HG03354 (cell line): ENCODE measurements around the gene PPARD.
"Not testable (repeated sequence)": the region's sequence is repeated elsewhere in the genome, so short reads cannot be mapped to it uniquely, and the experiment has no call there.

Experiments
- ATAC-seq: cut with Tn5 transposase; IDR thresholded peaks from one replicate; pipeline ENCODE4 v1.9.1; 2021; ENCODE audit warnings: mild to moderate bottlenecking; ENCODE audit not compliant: unreplicated experiment, poor library complexity, severe bottlenecking

Gene PPARD

DNA sequence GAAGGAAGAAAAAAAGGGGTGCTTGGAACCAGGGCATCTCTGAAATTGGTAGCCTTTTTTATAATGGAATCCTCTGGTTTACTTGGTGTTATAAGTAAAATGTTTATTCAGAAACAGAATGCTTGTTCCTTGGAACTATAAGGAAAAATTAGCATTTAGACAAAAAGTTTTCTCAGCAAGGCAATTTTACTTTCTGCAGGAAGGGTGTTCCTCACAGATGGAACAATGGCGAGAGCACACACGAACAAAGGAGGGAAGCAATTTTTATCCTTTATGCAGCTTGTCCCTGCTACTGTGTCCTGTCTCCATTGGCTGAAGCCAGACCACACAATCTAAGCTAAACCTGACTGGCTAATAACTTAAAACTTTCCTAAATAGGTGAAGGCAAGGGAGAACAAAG lies 87.1 kb downstream of the PPARD start:
- no peak for ATAC-seq

DNA sequence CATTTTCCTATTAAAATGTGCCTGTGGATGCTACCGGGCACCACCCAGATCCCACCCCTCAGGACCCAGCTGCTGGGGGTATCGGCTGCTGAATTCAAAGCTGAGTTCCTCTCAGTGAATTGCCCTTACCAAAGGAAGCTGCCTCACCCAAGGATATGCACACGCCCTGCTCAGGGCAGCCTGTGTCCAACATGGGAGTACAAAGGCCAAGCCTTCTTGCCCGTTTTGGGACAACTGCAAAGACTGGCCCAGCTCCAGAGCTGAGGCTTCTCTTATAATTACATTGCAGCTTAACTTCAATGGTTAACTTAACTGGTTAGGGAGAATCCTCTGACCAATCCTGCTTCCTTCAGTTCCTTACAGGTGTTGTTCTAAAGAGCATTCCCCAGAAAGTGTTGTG lies 89.9 kb downstream of the PPARD start:
- no peak for ATAC-seq

DNA sequence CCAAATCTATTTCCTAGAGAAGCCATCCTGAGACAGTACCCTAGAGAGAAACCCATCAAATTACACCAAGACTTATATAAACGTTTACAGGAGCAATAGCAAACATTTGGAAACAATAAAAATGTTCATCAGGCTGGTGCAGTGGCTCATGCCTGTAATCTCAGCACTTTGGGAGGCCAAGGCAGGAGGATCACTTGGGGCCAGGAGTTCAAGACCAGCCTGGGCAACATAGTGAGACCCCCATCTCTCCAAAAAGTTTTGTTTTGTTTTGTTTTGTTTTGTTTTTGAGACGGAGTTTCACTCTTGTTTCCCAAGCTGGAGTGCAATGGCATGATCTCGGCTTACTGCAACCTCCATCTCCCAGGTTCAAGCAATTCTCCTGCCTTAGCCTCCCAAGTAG lies 90.3 kb downstream of the PPARD start:
- not testable (repeated sequence) for ATAC-seq

DNA sequence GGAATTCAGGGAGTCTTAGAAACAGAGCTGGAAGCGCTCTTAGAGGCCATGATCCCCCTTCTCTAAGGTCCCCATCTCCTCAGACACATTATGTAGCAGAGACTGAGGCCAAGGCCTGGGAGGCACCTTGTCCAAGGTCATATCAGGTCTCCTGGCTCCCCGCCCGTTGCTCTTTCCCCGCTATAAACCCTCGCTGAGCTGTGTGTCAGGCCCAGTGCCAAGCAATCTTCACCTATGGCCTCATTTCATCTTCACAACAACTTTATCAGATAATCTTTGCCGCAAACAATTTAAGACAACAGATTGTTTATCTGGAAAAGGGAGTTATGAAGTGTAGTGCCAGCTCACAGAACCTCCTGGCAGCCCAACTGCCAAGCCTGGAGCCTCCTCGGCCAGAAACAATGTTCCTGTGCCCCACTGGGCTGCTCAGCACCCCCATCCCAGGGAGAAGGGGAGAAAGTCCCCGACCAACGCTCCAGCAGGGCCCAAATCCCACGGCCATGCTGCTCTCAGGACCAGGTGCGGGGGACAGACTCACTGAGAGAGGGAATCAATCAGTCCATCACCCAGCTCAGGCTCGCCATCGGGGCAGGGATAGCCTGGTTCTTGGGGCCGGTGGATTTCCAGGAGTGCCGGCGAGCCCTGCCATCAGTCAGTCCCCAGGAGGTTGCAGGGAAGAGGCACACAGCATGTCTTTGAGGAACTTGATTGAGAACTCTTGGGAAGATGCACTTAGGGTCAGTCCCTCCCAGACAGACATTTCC lies 92.9 kb downstream of the PPARD start:
- no peak for ATAC-seq

DNA sequence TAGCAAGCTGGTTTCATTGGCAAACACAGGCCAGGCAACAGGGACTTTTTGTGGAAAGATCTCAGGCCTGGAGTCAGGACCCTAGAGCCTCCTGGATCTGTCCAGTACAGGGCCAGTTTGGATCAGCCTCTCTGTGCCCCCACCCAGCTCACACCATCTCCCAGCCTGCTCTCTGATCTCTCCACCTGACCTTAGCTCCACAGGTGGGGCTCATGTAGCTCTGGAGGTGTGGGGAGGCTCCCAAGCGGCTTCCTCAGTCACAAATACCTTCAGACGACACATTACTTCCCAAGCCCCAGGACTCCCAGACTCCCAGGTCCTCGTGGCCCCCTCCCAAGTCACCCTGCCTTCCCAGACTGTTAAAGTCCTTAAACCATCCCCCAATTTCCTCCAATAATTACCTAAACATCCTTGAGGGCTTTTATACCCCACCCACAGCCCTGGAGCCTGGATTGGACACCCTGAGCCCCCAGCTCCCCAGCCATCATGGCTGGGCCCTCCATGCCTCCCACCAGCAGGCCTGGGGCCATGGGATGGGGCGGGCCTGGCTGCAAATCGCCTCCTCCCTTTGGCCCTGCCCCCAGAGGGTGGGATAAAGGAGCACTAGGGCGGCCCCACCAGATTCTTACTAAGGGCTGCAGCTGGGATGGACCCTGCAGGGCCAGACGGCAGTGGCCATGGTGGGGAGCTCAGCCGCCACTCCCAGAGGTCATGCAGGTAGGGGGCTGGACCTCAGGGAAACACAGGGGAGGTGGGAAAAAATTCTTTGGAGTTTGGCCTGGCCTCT lies 93.9 kb downstream of the PPARD start:
- no peak for ATAC-seq

DNA sequence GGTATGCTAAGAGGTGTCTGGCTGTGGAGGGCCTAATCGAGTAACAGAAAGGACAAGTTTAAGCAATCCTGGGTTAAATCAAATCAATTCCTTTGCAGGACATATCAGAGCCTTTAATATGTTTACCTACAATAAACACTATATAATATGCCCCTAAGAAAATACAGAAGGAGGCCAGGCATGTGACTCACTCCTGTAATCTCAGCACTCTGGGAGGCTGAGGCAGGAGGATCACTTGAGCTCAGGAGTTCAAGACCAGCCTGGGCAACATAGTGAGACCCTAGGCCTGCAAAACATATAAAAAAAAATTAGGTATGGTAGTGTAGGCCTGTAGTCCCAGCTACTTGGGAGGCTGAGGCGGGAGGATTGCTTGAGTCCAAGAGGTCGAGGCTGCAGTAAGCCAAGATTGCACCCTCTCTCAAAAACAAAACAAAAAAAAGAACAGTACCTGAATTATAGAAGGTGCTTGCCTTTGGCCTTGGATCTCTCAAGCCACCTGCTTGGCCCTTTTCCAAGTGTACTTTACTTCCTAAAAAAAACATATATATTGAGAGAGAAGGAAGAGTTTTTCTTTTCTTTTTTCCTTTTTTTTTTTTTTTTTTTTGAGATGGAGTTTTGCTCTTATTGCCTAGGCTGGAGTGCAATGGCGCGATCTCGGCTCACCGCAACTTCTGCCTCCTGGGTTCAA lies 96.2 kb downstream of the PPARD start:
- ATAC-seq = not testable (repeated sequence)

DNA sequence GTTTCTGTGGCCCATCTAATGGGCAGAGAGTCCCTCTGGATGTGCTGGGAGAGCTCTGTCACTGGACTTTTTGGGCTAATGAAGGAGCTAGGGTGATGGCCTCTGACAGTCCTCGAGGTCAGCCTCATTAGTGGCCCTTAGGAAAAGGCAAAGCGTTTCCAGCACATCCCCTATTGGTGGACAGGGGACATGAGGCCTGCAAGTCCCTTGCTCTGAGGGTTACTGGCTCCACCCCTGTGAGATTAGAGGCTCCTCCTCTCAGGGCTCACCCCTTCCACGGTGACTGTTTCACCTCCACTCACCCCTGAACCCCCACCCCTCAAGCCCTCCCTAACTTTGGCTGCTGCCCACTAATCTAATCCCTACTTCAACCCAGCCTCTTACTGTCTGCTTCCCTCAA lies 97.0 kb downstream of the PPARD start:
- ATAC-seq = no peak

DNA sequence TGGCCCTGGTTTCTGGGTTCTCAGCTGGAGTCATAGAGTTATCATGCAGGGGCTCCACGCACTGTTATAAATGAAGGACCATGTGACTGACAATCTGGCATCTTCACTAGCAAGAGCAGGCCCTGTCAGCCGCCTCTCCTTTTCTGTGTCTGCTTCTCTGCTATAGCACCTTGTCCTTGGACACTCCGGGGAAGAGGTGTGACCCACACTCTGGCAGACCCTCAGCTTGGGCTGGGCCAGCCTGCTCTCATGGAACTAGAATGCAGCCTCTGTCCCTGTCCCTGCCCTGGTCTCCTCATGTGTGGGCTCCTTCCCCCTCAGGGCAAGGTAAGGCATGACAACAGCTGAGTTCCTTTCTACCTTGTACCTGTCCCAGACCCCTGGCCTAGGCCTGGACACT lies 98.8 kb downstream of the PPARD start:
- no peak for ATAC-seq

DNA sequence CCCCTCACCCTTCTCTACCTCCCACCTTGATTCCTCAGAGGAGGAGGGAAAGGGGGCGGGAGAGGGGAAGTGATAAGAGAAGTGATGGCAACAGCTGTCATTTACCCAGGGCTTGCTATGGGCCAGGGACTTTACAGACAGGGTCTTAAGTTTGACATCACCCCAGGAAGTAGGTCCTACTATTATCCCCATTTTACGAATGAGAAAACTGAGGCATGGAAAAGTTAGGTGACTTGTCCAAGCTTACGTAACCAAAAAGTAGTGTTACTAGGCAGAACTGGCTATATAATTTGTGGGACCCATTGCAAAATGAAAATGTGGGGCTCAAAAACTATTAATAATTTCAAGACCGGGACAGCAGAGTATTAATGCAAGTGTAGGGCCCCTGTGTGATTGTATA lies 99.3 kb downstream of the PPARD start:
- no peak for ATAC-seq

DNA sequence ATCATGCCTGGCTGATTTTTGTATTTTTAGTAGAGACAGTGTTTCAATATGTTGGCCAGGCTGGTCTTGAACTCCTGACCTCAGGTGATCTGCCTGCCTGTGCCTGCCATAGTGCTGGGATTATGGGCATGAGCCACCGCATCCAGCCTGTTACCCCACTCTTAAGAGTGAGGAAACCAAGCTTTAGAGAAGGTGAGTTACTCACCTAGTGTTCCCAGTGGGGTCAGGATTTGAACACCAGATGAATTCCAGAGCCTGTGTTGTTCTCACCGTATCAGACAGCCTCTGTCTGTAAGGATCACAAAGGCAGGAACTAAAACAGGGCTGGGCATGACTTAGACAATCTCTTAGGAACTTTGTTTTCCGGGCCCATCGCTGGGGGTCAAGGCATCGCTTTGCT lies 100.3 kb downstream of the PPARD start:
- no peak for ATAC-seq

DNA sequence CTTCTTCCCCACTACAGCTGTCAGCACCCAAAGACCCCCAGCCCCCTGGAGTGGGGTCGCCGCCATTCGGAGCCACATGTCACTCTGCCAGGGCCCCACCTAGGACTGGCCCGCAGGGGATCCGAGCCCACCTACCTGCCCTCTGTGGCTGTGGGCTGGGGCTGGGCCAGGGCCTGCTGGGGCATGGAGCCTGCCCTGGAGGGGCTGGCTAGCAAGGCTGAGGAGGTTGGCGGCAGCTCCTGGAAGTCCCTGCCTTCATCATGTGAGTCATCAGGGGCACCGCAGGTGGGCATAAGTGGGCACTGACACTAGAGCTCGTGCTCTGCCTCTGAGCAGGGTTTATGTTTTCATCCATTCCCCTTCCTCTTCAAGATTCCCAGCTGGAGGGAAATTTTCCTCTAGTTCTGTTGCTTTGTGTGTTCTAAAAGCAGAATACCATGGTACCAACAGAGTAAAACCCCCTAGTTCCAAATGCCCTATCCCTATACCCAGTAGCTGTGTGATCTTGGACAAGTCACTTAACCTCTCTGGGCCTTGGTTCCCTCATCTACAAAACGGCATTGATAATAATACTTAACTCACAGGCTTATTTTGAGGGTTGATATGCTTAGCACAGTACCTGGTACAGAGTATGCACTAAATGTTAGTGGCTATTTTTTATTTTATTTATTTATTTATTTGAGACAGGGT lies 101.1 kb downstream of the PPARD start:
- no peak for ATAC-seq

DNA sequence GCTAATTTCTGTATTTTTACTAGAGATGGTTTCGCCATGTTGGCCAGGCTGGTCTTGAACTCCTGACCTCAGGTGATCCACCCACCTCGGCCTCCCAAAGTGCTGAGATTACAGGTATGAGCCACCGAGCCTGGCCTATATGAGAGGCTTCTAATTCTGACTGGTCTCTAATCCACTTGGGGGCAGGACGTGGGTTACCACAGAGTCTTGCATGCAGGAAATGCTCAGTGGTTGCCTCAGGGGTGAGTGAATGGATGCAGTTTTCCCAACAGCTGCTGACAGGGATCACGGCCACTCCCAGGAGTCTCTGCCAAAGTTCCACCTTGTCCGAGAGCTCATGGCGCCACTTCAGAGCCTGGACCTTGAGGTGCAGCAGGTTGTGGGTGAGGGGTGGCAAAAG lies 103.3 kb downstream of the PPARD start:
- ATAC-seq = no peak

DNA sequence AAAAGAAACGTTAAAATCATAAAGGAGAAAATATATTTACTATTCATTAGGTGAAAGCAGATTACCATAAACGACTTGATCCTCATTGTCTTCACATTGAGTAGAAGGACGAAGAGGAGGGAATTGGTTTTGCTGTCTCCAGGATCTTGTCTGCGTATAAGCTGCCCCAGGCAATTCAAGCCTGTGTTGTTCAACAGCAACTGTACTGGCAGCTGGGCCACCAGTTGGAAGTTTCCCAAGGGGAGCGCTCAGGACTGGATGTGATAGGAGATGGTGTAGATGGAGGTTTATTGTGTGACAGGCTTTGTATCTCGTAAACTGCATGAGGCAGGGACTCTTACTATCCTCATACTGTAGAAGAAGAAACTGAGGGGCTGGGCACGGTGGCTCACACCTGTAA lies 105.8 kb downstream of the PPARD start:
- no peak for ATAC-seq

DNA sequence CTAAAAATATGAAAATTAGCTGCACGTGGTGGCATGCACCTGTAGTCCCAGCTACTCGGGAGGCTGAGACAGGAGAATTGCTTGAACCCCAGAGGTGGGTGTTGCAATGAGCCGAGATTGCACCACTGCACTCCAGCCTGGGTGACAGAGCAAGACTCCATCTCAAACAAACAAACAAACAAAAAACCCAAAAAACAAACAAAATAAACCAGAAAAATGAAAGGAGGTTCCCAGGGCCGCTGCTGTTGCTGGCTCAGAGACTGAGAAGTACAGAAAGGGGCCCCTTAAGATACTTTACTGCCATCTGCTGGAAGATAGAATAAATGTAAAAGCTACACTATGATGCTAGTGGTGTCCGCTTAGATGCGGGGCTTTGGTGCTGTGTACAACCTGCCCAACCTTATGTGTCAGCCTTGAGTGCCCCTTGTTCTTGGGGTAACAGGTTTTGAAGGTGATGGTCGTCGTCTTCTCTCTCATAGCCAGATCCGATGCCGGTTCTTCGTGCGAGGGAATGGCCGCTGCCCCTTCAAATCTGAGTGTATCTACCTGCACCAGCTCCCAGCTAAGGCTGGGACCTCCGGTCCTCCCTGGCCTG lies 107.0 kb downstream of the PPARD start:
- peak; percentile 43 for ATAC-seq

DNA sequence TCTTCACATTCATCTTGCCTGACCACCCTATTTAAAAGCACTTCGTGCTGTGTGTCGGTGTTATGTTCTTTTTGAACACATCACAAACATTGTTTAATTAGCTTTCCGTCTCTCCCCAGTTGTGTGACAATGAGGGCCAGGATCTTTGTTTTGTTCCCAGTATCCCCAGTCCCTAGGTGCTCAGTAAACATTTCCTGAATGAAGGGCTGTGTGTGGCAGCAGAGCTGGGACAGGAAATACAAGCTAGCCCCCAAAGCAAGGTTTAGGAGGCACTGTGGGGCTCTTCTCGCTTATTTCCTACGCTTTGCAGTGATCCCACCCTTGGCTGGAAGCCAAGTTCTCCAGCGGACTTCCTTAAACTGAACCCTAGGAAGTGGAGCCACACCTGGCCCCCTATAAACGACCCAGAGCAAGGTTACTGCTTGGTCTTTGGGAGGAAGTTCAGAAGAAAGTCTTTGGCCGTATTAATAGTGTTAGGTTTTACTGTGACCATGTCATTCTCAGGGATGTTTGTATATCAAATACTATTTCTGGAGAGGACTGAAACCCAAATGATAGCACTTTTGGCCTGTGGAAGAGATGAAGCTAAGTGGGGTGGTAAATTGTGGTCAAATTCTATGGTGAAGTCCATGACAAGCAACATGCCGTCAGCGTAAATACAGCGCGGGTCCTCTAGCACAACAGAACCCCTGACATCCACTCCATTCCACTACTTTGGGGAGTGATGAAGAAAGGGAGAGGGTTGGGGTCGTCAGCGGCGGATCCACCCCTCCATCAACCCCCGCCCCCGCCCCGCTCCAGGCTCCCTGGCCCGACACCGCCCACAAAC lies 109.2 kb downstream of the PPARD start:
- ATAC-seq = no peak

DNA sequence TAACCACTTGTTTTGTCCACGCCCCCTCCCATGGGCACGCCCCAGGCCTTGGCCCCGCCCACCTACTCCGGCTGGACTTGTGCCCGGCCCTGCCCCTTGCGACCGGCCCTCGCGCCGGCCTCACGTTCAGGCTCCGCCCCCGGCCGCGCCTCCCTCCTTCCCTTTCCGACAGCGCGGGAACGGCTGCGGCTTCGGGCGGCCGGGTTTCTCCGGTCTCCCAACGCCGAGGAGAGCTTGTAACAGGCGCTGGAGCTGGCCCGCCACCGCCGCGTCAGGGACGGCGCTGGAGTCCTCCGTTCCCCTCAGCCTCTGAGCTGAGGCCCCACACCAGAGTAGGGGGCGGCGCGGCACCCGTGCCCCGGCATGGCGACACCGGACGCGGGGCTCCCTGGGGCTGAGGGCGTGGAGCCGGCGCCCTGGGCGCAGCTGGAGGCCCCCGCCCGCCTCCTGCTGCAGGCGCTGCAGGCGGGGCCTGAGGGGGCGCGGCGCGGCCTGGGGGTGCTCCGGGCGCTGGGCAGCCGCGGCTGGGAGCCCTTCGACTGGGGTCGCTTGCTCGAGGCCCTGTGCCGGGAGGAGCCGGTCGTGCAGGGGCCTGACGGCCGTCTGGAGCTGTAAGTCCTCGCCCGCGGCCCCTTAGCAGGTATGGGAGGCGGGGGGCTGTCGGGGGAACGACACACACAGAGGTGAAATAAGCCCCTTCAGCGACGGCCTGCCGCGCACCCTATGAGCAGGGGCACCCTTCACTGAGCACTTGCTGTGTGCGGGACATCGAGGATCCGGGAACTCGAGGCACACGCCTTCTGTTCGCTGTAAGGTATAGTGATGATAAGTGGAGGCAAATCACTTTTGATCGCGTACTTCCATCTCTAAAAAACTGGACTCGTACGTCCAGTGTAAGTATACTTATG lies 110.1 kb downstream of the PPARD start, which contains the start of gene FANCE:
FANCE (plus strand) TSS at position 156 of the 908 bp plus-strand sequence; CDS start at position 364, 208 bp downstream.
- peak; percentile 89 for ATAC-seq

DNA sequence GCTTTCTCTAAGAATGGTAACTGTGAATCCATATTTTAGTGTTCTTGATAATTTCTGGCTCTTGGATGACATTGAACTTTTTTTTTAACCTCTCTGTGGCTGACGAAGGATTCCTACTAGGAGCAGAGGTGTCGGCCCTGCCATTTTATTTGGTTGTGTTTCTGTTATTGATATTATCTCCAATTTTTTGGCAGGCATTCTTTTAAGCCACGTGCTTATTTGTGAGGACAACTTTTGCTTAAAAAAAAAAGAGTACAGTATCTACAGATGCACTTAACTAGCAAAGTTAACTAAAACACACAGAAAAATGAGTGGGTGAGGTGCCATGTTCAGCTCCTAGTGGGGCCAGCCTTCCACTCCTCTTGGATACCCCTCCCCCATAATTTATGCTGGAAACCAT lies 110.9 kb downstream of the PPARD start:
- ATAC-seq = no peak
